HUES64 (cell line): ENCODE results near the gene MCEE.
A peak's percentile ranks its signal among the peaks of the same experiment; 100 is the strongest.
"Not testable (repeated sequence)": the region's sequence is repeated elsewhere in the genome, so short reads cannot be mapped to it uniquely, and the experiment has no call there.

ENCODE experiments used
- H3K27ac ChIP-seq: 2 replicates; pipeline ENCODE4 v1.7.0; 2013; ENCODE audit warnings: low read depth, low read length, inconsistent platforms
- H3K27me3 ChIP-seq: 2 replicates; pipeline ENCODE4 v1.6.1; 2013; ENCODE audit warnings: mild to moderate bottlenecking, low read length; ENCODE audit not compliant: insufficient read depth
- H3K36me3 ChIP-seq: 2 replicates; pipeline ENCODE4 v1.6.1; 2013; ENCODE audit warnings: mild to moderate bottlenecking, low read length; ENCODE audit not compliant: insufficient read depth
- H3K4me1 ChIP-seq: 2 replicates; pipeline ENCODE4 v1.6.1; 2013; ENCODE audit warnings: mild to moderate bottlenecking, low read length, moderate library complexity; ENCODE audit not compliant: insufficient read depth
- H3K4me3 ChIP-seq: 2 replicates; pipeline ENCODE4 v1.5.1; 2013; ENCODE audit warnings: mild to moderate bottlenecking, low read length, moderate library complexity
- H3K9ac ChIP-seq: 2 replicates; pipeline ENCODE4 v1.6.1; 2013; ENCODE audit warnings: mild to moderate bottlenecking, low read depth, low read length
- H3K9me3 ChIP-seq: 2 replicates; pipeline ENCODE4 v1.6.1; 2013; ENCODE audit warnings: low read depth, low read length; ENCODE audit not compliant: insufficient read depth
- WGBS: fragments of 150-250, 120-280 bp; methylation state at CpG from one replicate; pipeline ENCODE4 v1.1.7; 2013; ENCODE audit warnings: missing lambda C conversion rate; 5-methylcytosine and 5-hydroxymethylcytosine counted together

MCEE gene

DNA sequence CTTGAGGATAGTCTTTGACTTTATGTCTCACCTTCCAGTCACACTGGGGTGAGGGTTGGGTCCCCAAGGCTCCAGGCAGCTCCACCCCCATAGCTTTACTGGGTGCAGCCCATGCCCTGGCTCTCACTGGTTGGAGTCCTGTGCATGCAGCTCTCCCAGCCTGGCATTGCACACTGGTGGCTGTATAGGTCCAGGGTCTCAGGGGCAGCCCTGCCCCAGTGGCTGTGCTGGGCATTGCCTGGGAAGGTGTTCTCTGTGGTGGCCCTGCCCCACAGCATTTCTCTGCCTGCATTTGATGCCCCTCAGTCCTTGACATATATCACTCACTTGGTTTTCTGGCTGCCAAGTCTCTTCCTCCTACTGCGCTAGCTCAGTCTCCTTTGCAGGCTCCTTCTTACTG, 21.6 kb upstream of the MCEE start:
- H3K36me3 ChIP-seq = peaks cover 39% of the 10 kb centered on the region
- no peaks in the 10 kb centered on the region for H3K27me3 ChIP-seq
- H3K4me1 ChIP-seq = peaks cover 4% of the 10 kb centered on the region; the same call in 1 of the 2 replicates
- no peak overlapping the region for H3K27ac ChIP-seq
- H3K9me3 ChIP-seq = no peaks in the 10 kb centered on the region
- H3K4me3 ChIP-seq = no peak overlapping the region
- H3K9ac ChIP-seq = no peak overlapping the region
- WGBS = 96% methylated on average over 1 of the region's 1 CpG

DNA sequence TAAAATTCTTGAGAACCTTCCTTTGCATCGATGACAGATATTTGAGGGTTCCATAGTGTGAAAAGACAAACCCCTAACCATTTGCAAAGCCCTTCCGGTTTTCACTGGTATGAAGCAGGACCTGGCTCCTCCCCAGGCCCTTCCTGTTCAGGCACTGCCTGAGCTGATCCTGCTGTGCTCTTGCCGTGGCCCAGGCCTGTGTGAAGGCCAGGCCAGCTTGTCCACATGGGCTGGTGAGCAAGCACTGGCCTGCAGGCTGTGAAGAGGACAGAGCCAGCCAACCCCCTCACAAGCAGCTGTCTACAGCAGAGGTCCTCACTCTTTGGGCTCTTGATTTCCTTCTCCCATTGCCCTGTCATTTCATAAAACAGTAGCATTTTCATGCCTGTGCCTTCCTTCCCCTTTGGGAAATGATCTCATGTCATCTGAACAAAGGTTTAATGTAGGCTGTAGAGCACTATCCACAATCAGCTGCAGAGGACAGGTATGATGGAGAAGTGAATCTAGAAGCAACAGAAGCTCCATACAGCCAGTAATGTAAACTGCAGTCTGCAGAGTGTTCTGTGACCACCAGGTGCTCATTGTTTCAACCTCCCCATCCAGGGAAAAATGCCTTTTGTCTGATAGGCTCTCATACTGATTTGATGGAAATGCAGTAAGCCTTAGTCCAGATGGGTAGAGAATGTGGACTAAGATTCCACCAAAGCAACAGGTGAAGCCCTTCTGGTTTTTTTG, 20.2 kb upstream of the MCEE start:
- no peaks in the 10 kb centered on the region for H3K4me1 ChIP-seq
- H3K9me3 ChIP-seq = no peaks in the 10 kb centered on the region
- H3K27me3 ChIP-seq = no peaks in the 10 kb centered on the region
- no peak overlapping the region for H3K27ac ChIP-seq
- 87% methylated on average over 3 of the region's 3 CpGs for WGBS
- peaks cover 51% of the 10 kb centered on the region for H3K36me3 ChIP-seq
- no peak overlapping the region for H3K9ac ChIP-seq
- no peak overlapping the region for H3K4me3 ChIP-seq

DNA sequence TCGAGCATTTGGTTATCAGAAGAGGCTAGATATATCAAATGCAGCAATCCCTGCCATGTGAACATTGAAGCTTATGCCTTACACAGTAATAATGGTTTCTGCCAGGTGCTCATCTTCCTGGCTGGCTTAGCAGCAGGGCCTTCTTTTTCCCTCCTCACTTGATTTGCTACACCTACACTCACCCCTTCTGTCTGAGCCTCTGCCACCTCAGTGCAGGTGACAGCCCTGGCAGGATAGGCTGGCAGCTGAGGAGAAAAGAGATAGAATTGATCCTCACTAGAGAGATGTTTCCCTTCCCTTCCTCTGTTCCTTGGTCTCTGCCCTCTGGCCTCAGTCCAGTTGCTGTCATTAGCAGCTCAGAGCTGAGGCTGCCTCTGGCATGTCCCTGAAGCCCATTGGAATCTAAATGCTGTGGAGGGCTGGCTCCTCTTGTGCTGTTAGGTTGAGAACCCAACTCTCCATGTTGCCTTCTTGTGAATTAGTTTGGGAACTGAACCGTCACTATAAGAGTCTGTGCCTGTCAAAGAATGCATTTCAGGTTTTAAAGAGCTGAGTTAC, 18.6 kb upstream of the MCEE start:
- H3K9ac ChIP-seq = no peak overlapping the region
- H3K4me1 ChIP-seq = no peaks in the 10 kb centered on the region
- H3K36me3 ChIP-seq = peaks cover 68% of the 10 kb centered on the region
- no peak overlapping the region for H3K4me3 ChIP-seq
- H3K9me3 ChIP-seq = no peaks in the 10 kb centered on the region
- H3K27me3 ChIP-seq = no peaks in the 10 kb centered on the region
- no peak overlapping the region for H3K27ac ChIP-seq
- 90% methylated on average over 2 of the region's 2 CpGs for WGBS

DNA sequence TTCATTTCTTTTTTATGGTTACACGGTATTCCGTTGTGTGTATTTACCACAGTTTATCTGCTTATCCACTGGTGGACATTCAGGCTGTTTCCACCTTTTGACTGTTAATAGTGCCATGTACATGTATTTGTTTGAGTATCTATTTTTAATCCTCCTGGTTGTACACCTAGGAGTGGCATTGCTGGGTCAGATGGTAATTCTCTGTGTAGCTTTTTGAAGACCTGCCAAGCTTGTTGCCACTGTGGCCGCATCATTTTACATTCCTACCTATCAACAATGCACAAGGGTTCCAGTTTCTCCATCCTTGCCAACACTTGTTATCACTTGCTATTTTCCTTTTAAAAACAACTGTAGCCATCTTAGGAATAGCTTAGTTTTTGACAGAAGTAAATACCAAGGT, 13.8 kb upstream of the MCEE start:
- Histone ChIP-seq H3K9ac (no peak overlapping the region), H3K4me1 (no peaks in the 10 kb centered on the region), H3K27ac (no peak overlapping the region), H3K27me3 (no peaks in the 10 kb centered on the region), H3K9me3 (no peaks in the 10 kb centered on the region), H3K36me3 (peaks cover 97% of the 10 kb centered on the region), H3K4me3 (no peak overlapping the region)
- 100% methylated on average over 3 of the region's 3 CpGs for WGBS

DNA sequence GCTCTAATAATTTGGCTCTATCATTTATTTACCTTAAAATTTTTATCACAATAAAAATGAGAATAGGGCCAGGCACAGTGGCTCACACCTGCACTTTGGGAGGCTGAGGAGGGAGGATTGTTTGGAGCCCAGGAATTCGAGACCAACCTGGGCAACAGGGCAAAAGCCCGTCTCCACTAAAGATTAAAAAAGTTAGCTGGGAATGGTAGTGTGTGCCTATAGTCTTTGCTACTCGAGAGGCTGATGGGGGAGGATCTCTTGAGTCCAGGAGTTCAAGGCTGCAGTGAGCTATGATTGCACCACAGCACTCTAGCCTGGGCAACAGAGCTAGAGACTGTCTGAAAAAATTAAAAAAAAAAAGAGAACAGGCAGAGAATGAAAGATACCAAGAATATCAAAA, 6.1 kb upstream of the MCEE start:
- peaks cover 87% of the 10 kb centered on the region for H3K36me3 ChIP-seq
- no peak overlapping the region for H3K27ac ChIP-seq
- no peaks in the 10 kb centered on the region for H3K4me1 ChIP-seq
- WGBS = 91% methylated on average over 3 of the region's 3 CpGs
- H3K9me3 ChIP-seq = no peaks in the 10 kb centered on the region
- H3K9ac ChIP-seq = no peak overlapping the region
- no peak overlapping the region for H3K4me3 ChIP-seq
- no peaks in the 10 kb centered on the region for H3K27me3 ChIP-seq

DNA sequence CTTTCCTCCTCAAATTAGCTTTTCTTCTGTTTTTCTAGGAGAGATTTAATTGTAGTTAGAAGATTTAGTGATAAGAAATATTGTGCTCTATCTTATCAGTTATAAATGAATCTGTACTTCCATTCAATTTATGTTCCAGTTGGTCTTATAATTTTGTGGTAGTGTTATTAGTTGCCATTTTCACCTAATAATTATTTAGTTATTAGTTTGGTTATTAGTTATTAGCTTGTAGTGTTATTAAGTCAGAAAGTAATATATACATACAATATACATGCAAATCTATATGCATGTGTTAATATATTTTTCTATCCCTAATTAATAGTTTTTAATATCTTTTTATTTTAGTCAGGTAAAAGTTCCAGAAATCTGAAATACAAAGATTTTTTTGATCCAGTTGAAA, 3.6 kb upstream of the MCEE start:
- H3K36me3 ChIP-seq = peaks cover 63% of the 10 kb centered on the region

DNA sequence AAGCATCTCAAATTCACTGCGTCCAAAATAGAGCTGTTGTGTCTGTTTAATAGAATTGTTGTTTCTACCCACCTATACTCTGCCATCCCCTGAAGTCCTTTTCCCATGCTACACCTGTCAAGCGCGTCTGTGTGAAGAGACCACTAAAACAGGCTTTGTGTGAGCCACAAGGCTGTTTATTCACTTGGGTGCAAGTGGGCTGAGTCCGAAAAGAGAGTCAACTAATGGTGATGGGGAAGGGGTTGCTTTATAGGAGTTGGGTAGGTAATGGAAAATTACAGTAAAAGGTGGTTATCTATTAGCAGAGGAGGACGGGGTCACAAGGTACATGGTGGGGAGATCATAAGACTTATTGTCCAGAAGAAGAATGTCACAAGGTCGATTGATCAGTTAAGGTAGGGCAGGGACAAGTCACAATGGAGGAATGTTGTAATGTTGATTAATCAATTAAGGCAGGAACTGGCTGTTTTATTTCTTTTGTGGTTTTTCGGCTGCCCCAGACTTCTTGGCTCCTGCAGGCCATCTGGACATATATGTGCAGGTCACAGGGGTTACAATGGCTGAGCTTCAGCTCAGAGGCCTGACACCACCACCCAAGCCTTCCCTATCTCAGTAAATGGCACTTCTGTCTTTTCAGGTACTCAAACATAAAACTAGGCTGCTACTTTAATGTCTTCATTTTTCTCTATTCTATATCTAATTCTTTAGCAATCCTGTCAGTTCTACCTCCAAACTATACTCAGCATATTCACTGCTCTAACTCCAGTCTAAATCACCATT, 1.5 kb upstream of the MCEE start:
- peak overlapping the region; percentile 74 for H3K4me3 ChIP-seq
- H3K9me3 ChIP-seq, H3K27ac ChIP-seq, H3K27me3 ChIP-seq, H3K4me1 ChIP-seq: not testable (repeated sequence)
- peaks cover 43% of the 10 kb centered on the region for H3K36me3 ChIP-seq
- WGBS = 72% methylated on average over 7 of the region's 7 CpGs
- peak overlapping the region; percentile 78; the same call in 1 of the 2 replicates for H3K9ac ChIP-seq

More for the DNA sequence above, 3.6 kb upstream of the MCEE start:
- no peak overlapping the region for H3K9ac ChIP-seq
- no peak overlapping the region for H3K4me3 ChIP-seq
- no peaks in the 10 kb centered on the region for H3K9me3 ChIP-seq
- no peaks in the 10 kb centered on the region for H3K27me3 ChIP-seq
- H3K4me1 ChIP-seq = 0 out of 2 replicates have a peak, but pooled peaks cover 4% of the 10 kb centered on the region
- H3K27ac ChIP-seq = no peak overlapping the region

DNA sequence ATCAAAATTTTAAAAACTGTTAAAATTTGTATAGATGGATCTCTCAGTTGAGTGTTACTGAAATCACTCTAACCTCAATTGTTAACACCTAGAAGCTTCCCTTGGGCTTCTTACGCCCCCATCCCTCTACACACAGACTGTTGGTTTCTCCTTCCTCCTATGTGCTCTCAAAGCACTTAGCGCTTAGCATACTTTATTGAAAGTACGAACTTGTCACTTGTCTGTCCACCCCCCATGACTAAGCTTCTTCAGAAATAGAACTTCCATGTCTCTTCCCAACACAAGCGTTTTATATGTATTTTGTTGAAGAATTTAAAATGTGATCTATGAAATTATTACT, 846 bp upstream of the MCEE start:
- H3K4me1 ChIP-seq = 0 out of 2 replicates have a peak, but pooled peaks cover 4% of the 10 kb centered on the region
- 1% methylated on average over 3 of the region's 4 CpGs for WGBS
- peak overlapping the region; percentile 78 for H3K9ac ChIP-seq
- no peaks in the 10 kb centered on the region for H3K27me3 ChIP-seq
- peaks cover 36% of the 10 kb centered on the region for H3K36me3 ChIP-seq
- H3K27ac ChIP-seq = peak overlapping the region; percentile 90; the same call in 1 of the 2 replicates
- H3K9me3 ChIP-seq = no peaks in the 10 kb centered on the region
- peak overlapping the region; percentile 74 for H3K4me3 ChIP-seq

DNA sequence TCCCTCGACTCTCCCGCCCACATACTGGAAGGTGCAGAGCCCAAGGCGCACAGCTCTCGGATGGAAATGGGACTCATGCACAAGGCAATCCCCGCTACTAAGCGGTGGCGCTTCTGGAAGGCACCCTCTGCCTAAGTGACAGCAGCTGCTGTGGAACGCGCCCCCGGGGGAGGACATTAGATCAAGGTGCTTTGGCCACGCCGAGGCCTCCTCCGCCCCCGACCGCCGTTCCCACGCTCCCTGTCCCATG, 202 bp downstream of the MCEE start:
- Histone ChIP-seq H3K9me3 (no peaks in the 10 kb centered on the region), H3K27ac (peak overlapping the region; percentile 90), H3K9ac (peak overlapping the region; percentile 78), H3K4me1 (0 out of 2 replicates have a peak, but pooled peaks cover 4% of the 10 kb centered on the region), H3K4me3 (peak overlapping the region; percentile 74), H3K36me3 (peaks cover 27% of the 10 kb centered on the region), H3K27me3 (no peaks in the 10 kb centered on the region)
- WGBS = under 1% methylated on average over 17 of the region's 17 CpGs

DNA sequence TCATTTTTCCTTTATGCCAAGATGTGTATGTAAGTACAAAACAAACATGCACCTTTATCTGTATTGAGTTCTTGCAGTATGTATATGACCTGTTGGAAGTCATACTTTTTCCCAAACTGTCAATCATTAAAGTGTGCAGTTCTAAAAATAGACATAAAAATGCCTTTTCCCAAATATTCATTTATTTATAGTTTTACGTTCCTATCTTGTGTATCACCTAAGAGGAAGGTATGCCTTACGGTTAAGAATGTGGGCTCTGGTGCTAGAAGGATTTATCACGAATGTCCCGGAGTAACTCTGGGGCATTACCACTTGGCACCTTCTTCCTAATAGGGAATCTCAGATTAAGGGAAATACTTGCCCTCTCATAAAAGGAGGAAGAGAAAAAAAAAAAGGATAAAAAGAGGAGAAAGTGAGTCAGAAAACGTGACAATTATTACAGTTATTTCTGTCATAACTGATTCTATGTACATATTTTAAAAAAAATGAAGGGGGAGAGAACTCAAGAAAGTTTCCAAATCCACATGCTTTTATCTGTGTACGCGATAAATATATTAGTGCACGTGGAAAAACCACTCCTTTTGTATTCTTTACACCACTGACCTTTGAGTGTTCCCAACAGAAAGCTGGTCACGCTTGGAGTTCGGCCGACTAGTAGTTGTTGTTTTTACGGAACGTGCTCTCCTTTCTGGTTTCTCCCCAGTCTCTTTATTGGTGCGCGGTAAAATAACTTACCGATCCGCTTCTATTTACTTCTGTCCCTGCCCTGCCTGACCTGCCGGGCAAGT, 721 bp downstream of the MCEE start:
- H3K4me3 ChIP-seq = peak overlapping the region; percentile 74
- 0 out of 2 replicates have a peak, but pooled peaks cover 4% of the 10 kb centered on the region for H3K4me1 ChIP-seq
- no peaks in the 10 kb centered on the region for H3K27me3 ChIP-seq
- peak overlapping the region; percentile 78 for H3K9ac ChIP-seq
- WGBS = 8% methylated on average over 17 of the region's 18 CpGs
- H3K36me3 ChIP-seq = peaks cover 22% of the 10 kb centered on the region
- no peaks in the 10 kb centered on the region for H3K9me3 ChIP-seq
- H3K27ac ChIP-seq = peak overlapping the region; percentile 90

DNA sequence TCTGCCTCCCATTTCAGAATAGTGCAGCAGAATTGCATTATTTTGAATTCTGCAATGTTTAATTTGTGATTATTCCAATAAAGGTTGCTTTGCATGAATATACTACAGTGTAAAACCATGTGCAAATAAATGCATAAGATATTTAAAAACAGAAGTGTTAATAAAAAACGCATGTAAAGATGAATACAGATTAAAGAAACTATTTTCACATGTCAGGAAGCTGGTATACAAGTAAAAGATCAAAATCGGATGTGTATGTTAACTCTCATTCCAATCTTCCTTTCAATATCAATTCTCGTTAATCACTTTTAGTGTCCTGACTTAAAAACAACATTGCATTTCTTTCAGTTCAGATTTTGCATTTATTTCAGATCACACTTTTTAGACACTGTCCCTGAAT, 3.1 kb downstream of the MCEE start:
- H3K9ac ChIP-seq = no peak overlapping the region
- WGBS = 100% methylated on average over 2 of the region's 3 CpGs

More for the DNA sequence above, 3.1 kb downstream of the MCEE start:
- H3K27ac ChIP-seq = no peak overlapping the region
- no peaks in the 10 kb centered on the region for H3K9me3 ChIP-seq
- no peak overlapping the region for H3K4me3 ChIP-seq
- H3K4me1 ChIP-seq = 0 out of 2 replicates have a peak, but pooled peaks cover 4% of the 10 kb centered on the region
- no peaks in the 10 kb centered on the region for H3K27me3 ChIP-seq
- H3K36me3 ChIP-seq = peaks cover 22% of the 10 kb centered on the region
